Measurements from ENCODE around the gene EMX2. TPM values are rescaled to one million over a fixed set of nuclear protein-coding genes. Genes with fewer than 3 reads are reported as not detected.

EMX2 gene
- total RNA-seq, 1 donor from 2014 or later = 3.0 TPM

- Mint-ChIP-seq H3K9me3 (ENCODE audit: unreplicated experiment) (no peaks in the 10 kb centered on the region), H3K4me1 (ENCODE audit: unreplicated experiment) (peaks cover 30% of the 10 kb centered on the region), H3K27me3 (ENCODE audit: unreplicated experiment) (peaks cover 78% of the 10 kb centered on the region), H3K36me3 (ENCODE audit: unreplicated experiment) (peaks cover 2% of the 10 kb centered on the region), H3K4me3 (ENCODE audit: unreplicated experiment) (peak overlapping the region; percentile 18), H3K27ac (ENCODE audit: unreplicated experiment) (peak overlapping the region; percentile 70)
- DNase-seq (ENCODE audit: extremely low spot score, unreplicated experiment) = no peak
- TF ChIP-seq, protein P1, sequence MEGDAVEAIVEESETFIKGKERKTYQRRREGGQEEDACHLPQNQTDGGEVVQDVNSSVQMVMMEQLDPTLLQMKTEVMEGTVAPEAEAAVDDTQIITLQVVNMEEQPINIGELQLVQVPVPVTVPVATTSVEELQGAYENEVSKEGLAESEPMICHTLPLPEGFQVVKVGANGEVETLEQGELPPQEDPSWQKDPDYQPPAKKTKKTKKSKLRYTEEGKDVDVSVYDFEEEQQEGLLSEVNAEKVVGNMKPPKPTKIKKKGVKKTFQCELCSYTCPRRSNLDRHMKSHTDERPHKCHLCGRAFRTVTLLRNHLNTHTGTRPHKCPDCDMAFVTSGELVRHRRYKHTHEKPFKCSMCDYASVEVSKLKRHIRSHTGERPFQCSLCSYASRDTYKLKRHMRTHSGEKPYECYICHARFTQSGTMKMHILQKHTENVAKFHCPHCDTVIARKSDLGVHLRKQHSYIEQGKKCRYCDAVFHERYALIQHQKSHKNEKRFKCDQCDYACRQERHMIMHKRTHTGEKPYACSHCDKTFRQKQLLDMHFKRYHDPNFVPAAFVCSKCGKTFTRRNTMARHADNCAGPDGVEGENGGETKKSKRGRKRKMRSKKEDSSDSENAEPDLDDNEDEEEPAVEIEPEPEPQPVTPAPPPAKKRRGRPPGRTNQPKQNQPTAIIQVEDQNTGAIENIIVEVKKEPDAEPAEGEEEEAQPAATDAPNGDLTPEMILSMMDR (IDR thresholded peaks at IDR 0.05) = no peak
Observed at GRCh38 chr10:117546581-117547015, 4.1 kb downstream of the EMX2 start.

DNA sequence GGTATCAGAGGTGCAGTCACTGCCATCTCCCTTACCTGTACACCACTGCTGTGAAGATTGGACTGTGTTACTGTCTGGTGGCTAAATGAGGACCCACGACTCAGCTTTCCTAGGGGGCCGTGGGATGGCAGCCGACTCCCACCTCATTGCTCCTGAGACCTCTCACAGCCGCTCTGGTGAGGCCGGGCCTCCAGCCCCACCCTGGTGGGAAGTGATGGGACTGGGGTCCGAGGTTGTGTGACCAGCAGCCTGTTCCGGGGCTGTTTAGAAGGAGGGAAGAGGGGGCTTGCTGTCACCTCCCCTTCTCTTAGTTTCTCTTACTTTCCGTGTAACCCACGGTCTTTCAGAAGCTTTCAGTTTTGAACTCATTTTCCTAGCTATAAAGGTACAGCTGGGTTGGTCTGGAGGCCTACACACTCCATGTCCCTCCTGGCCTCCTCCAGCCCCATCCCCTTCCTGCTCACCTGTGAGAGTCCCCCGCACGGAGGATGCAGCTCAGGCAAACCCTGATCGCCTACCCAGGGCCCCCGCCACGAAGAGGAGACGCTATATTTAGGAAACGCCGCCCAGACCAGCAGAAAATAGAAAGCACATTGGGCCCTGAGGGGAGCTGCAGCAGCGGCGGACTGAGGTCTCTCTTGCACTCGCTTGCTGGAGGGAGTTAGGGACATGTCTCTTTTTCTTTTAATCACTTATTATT is 4.6 kb downstream of the EMX2 start:
- Mint-ChIP-seq H3K4me1 (ENCODE audit: unreplicated experiment) (peaks cover 28% of the 10 kb centered on the region), H3K36me3 (ENCODE audit: unreplicated experiment) (peaks cover 2% of the 10 kb centered on the region), H3K4me3 (ENCODE audit: unreplicated experiment) (peak overlapping the region; percentile 53), H3K27me3 (ENCODE audit: unreplicated experiment) (peaks cover 82% of the 10 kb centered on the region), H3K9me3 (ENCODE audit: unreplicated experiment) (no peaks in the 10 kb centered on the region), H3K27ac (ENCODE audit: unreplicated experiment) (peak overlapping the region; percentile 70)
- DNase-seq (ENCODE audit: extremely low spot score, unreplicated experiment) = no peak
- TF ChIP-seq, protein P1 (IDR thresholded peaks at IDR 0.05) = no peak

- H3K4me1 Mint-ChIP-seq (ENCODE audit: unreplicated experiment) = peaks cover 29% of the 10 kb centered on the region
Observed at GRCh38 chr10:117547716-117548668, 5.4 kb downstream of the EMX2 start.

GRCh38 chr10:117549100-117549585 is 6.6 kb downstream of the EMX2 start:
- DNase-seq (ENCODE audit: extremely low spot score, unreplicated experiment) = no peak

More at GRCh38 chr10:117547716-117548668, 5.4 kb downstream of the EMX2 start:
- Mint-ChIP-seq H3K27me3 (ENCODE audit: unreplicated experiment) (peaks cover 87% of the 10 kb centered on the region), H3K9me3 (ENCODE audit: unreplicated experiment) (no peaks in the 10 kb centered on the region), H3K27ac (ENCODE audit: unreplicated experiment) (no peak overlapping the region), H3K36me3 (ENCODE audit: unreplicated experiment) (peaks cover 2% of the 10 kb centered on the region), H3K4me3 (ENCODE audit: unreplicated experiment) (no peak overlapping the region)
- TF ChIP-seq, protein P1 (IDR thresholded peaks at IDR 0.05) = no peak
- no peak for DNase-seq (ENCODE audit: extremely low spot score, unreplicated experiment)

More at GRCh38 chr10:117549100-117549585, 6.6 kb downstream of the EMX2 start:
- H3K9me3 Mint-ChIP-seq (ENCODE audit: unreplicated experiment) = no peaks in the 10 kb centered on the region
- peaks cover 87% of the 10 kb centered on the region for H3K27me3 Mint-ChIP-seq (ENCODE audit: unreplicated experiment)
- H3K4me1 Mint-ChIP-seq (ENCODE audit: unreplicated experiment) = peaks cover 27% of the 10 kb centered on the region
- peaks cover 2% of the 10 kb centered on the region for H3K36me3 Mint-ChIP-seq (ENCODE audit: unreplicated experiment)
- no peak overlapping the region for H3K27ac Mint-ChIP-seq (ENCODE audit: unreplicated experiment)
- TF ChIP-seq, protein P1 (IDR thresholded peaks at IDR 0.05) = no peak
- no peak overlapping the region for H3K4me3 Mint-ChIP-seq (ENCODE audit: unreplicated experiment)
